Panc1 (cell line): ENCODE results near the gene EDEM3. TPM values are rescaled to one million over a fixed set of nuclear protein-coding genes. Genes with fewer than 3 reads are reported as not detected.

Experiments
- ATAC-seq: fragments of 200-7000 bp; cut with Tn5 transposase; 2 replicates; pipeline ENCODE4 v1.9.1; 2020; ENCODE audit warnings: mild to moderate bottlenecking, moderate library complexity
- BruUV-seq: library from RNA; stranded (reverse); fragments of 400-500 nt; replicated peaks from 2 replicates; lab custom pipeline; 2021; lab: Mats Ljungman, UMichigan
- CTCF ChIA-PET: fragments of 300-600 bp; sonication (Branson Sonifier 250); formaldehyde crosslinking; loops from one replicate; lab custom pipeline; 2022; ENCODE audit warnings: antibody characterized with exemption; lab: Charles Lee
- POLR2A ChIA-PET: fragments of 300-600 bp; sonication (Branson Sonifier 250); formaldehyde crosslinking; loops from one replicate; lab custom pipeline; 2022; ENCODE audit warnings: antibody characterized with exemption; lab: Charles Lee
- DNase-seq: peaks from one replicate; pipeline ENCODE4 v3.0.0-alpha.2; 2010; ENCODE audit warnings: low read depth, low spot score
- H3K27ac ChIP-seq: 2 replicates; pipeline ENCODE4 v1.5.1; 2011; ENCODE audit warnings: mild to moderate bottlenecking, low read length, inconsistent platforms
- H3K27me3 ChIP-seq: fragments of 200-500 bp; sonication (Bioruptor generic); 2 replicates; pipeline ENCODE4 v1.6.0; 2014; ENCODE audit warnings: low read length, inconsistent platforms; ENCODE audit not compliant: control insufficient read depth, insufficient read depth
- H3K36me3 ChIP-seq: fragments of 200-500 bp; sonication (Bioruptor generic); 2 replicates; pipeline ENCODE4 v1.5.1; 2014; ENCODE audit warnings: inconsistent platforms, mild to moderate bottlenecking, low read length, moderate library complexity; ENCODE audit not compliant: control insufficient read depth, insufficient read depth
- H3K4me1 ChIP-seq: 2 replicates; pipeline ENCODE4 v1.5.1; 2011; ENCODE audit warnings: inconsistent platforms, mild to moderate bottlenecking, low read length, moderate library complexity; ENCODE audit not compliant: control insufficient read depth, insufficient read depth
- H3K4me3 ChIP-seq, 2 experiments: 2 replicates each; pipeline ENCODE4 v1.5.1; 2011 to 2012; ENCODE audit warnings: low read depth in 2 of 2, low read length in 2 of 2, mild to moderate bottlenecking in 2 of 2, inconsistent platforms in 1 of 2, moderate library complexity in 1 of 2
- H3K9me3 ChIP-seq: fragments of 200-500 bp; sonication (Bioruptor generic); 2 replicates; pipeline ENCODE4 v1.5.1; 2014; ENCODE audit warnings: low read depth, mild to moderate bottlenecking, inconsistent platforms, low read length, moderate library complexity; ENCODE audit not compliant: control insufficient read depth, insufficient read depth
- POLR2AphosphoS5 ChIP-seq: IDR thresholded peaks from 2 replicates; pipeline ENCODE4 v1.6.1; 2012; ENCODE audit warnings: mild to moderate bottlenecking, low read depth, low read length, moderate library complexity
- SIN3A ChIP-seq: IDR thresholded peaks from 2 replicates; pipeline ENCODE4 v1.6.1; 2012; ENCODE audit warnings: low read depth, mild to moderate bottlenecking, low read length, moderate library complexity, borderline replicate concordance; ENCODE audit not compliant: insufficient read depth
- TCF7L2 ChIP-seq: IDR thresholded peaks from 2 replicates; pipeline ENCODE4 v1.6.1; 2011; ENCODE audit warnings: mild to moderate bottlenecking, low read depth, low read length, inconsistent platforms
- in situ Hi-C: cut with HindIII; loops from 2 replicates; pipeline ENCODE4 v1.10.0; 2016; ENCODE audit warnings: low sequenced_read_pairs, low pct_unique_long_range_greater_than_20kb
- intact Hi-C: fragments of 100-400 bp; cut with micrococcal nuclease; formaldehyde crosslinking; loops from one replicate; pipeline ENCODE4 v1.10.0; 2022; ENCODE audit not compliant: unreplicated experiment
- total RNA-seq: library from RNA; stranded (reverse); gene quantifications from one replicate; pipeline ENCODE4 v1.2.1, GENCODE V29; 2021; ENCODE audit not compliant: unreplicated experiment
- TF ChIP-seq, protein P1 (sequence below), 2 experiments: IDR thresholded peaks; 2 replicates each; pipeline ENCODE4 v1.6.1; 2011 to 2012; ENCODE audit warnings: low read depth in 2 of 2, control low read depth in 1 of 2, low read length in 1 of 2, mild to moderate bottlenecking in 1 of 2, moderate library complexity in 1 of 2; ENCODE audit not compliant: insufficient read depth in 1 of 2
- TF ChIP-seq, protein P2 (sequence below): fragments of 450-650 bp; IDR thresholded peaks from 2 replicates; pipeline ENCODE4 v1.5.1; 2017; ENCODE audit warnings: mild to moderate bottlenecking

EDEM3 gene
- total RNA-seq, 1 experiment from 2014 or later: 17.4 TPM

DNA sequence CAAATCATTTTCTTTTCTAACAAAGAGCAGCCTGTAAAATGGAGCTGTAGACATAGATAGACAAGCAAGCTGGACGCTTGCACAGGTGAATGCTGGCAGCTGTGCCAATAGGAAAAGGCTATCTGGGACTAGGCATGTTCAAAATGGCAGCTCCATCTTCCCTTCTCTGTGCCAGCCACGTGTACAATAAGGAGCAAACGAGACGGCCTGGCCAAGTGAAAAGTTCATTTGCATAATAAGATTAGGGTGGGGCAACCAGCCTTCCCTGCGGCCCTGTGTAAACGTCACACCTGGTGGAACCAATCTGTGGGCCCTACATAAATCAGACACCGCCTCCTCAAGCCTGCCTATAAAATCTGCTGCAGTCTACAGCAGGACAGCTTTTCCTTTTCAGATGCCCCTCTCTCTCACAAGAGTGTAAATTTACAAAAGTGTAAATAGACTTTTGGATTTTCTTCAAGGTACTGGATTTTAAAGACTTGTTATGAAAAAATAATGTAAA, 16.6 kb upstream of the EDEM3 start:
- H3K9me3 ChIP-seq: no peaks in the 10 kb centered on the region
- POLR2A ChIA-PET: no interaction called here
- BruUV-seq: no TSS peak
- peaks cover 3% of the 10 kb centered on the region; the same call in 1 of the 2 replicates for H3K27me3 ChIP-seq
- CTCF ChIA-PET: no interaction called here
- DNase-seq: no peak
- no peak overlapping the region for H3K27ac ChIP-seq
- no peak for ATAC-seq
- H3K4me1 ChIP-seq: no peaks in the 10 kb centered on the region
- intact Hi-C loops (no loop called here), in situ Hi-C loops (no loop called here)
- H3K36me3 ChIP-seq: no peaks in the 10 kb centered on the region
- TF ChIP-seq TCF7L2 (no peak), POLR2AphosphoS5 (no peak), SIN3A (no peak)
- TF ChIP-seq, protein P1, sequence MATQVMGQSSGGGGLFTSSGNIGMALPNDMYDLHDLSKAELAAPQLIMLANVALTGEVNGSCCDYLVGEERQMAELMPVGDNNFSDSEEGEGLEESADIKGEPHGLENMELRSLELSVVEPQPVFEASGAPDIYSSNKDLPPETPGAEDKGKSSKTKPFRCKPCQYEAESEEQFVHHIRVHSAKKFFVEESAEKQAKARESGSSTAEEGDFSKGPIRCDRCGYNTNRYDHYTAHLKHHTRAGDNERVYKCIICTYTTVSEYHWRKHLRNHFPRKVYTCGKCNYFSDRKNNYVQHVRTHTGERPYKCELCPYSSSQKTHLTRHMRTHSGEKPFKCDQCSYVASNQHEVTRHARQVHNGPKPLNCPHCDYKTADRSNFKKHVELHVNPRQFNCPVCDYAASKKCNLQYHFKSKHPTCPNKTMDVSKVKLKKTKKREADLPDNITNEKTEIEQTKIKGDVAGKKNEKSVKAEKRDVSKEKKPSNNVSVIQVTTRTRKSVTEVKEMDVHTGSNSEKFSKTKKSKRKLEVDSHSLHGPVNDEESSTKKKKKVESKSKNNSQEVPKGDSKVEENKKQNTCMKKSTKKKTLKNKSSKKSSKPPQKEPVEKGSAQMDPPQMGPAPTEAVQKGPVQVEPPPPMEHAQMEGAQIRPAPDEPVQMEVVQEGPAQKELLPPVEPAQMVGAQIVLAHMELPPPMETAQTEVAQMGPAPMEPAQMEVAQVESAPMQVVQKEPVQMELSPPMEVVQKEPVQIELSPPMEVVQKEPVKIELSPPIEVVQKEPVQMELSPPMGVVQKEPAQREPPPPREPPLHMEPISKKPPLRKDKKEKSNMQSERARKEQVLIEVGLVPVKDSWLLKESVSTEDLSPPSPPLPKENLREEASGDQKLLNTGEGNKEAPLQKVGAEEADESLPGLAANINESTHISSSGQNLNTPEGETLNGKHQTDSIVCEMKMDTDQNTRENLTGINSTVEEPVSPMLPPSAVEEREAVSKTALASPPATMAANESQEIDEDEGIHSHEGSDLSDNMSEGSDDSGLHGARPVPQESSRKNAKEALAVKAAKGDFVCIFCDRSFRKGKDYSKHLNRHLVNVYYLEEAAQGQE (IDR thresholded peaks at IDR 0.05; ENCODE audit: insufficient read depth in 1 of 2, low read depth in 2 of 2, low read length in 1 of 2): no peak
- TF ChIP-seq, protein P2, sequence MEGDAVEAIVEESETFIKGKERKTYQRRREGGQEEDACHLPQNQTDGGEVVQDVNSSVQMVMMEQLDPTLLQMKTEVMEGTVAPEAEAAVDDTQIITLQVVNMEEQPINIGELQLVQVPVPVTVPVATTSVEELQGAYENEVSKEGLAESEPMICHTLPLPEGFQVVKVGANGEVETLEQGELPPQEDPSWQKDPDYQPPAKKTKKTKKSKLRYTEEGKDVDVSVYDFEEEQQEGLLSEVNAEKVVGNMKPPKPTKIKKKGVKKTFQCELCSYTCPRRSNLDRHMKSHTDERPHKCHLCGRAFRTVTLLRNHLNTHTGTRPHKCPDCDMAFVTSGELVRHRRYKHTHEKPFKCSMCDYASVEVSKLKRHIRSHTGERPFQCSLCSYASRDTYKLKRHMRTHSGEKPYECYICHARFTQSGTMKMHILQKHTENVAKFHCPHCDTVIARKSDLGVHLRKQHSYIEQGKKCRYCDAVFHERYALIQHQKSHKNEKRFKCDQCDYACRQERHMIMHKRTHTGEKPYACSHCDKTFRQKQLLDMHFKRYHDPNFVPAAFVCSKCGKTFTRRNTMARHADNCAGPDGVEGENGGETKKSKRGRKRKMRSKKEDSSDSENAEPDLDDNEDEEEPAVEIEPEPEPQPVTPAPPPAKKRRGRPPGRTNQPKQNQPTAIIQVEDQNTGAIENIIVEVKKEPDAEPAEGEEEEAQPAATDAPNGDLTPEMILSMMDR: no peak
- H3K4me3 ChIP-seq: no peak overlapping the region

DNA sequence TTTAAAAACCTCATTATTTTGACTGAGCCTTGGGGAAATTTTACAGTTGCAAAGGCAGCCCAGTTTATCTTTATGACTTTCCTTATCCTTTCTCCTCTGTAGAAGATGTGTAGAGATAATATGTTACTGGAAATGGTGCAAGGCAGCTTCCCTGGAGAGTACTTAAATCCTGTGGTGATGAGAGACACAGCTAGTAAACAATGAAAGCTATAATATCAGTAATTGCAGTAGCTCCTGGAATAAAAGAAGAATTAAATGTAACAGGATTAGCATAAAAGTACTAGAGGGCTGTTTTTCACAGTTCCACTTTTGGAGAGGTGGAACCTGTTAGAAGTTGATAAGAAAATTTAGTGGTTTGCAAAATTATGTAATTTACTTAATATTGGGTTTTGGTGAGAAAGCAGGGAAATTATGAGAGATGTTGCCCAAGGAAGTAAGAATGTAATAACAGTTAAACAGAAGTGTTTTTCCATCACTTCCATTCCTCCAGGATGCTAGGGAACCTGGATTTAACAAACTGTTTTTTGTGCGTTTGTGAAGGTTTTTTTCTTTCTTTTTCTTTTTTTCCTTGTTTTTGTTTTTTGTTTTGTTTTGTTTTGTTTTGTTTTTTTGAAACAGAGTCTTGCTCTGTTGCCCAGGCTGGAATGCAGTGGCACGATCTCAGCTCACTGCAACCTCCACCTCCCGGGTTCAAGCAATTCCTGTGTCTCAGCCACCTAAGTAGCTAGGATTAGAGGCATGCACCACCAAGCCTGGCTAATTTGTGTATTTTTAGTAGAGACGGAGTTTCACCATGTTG, 15.7 kb upstream of the EDEM3 start:
- no peak overlapping the region for H3K4me3 ChIP-seq
- H3K9me3 ChIP-seq: no peaks in the 10 kb centered on the region
- peaks cover 3% of the 10 kb centered on the region; the same call in 1 of the 2 replicates for H3K27me3 ChIP-seq
- ATAC-seq: no peak
- in situ Hi-C loops: no loop called here
- H3K36me3 ChIP-seq: no peaks in the 10 kb centered on the region
- no peaks in the 10 kb centered on the region for H3K4me1 ChIP-seq
- no TSS peak for BruUV-seq
- CTCF ChIA-PET: no interaction called here
- TF ChIP-seq TCF7L2: no peak
- TF ChIP-seq SIN3A: no peak
- TF ChIP-seq, protein P1 (IDR thresholded peaks at IDR 0.05; ENCODE audit: insufficient read depth in 1 of 2, low read depth in 2 of 2, low read length in 1 of 2): no peak
- no peak for TF ChIP-seq POLR2AphosphoS5
- POLR2A ChIA-PET: no interaction called here
- H3K27ac ChIP-seq: no peak overlapping the region
- intact Hi-C loops: no loop called here
- no peak for DNase-seq
